Adipocyte (in vitro differentiated cells): Measurements from ENCODE around the gene TTI1.

Experiments used
- DNase-seq: peaks from one replicate; pipeline ENCODE4 v3.0.0-alpha.2; 2015; ENCODE audit warnings: low read depth
- H3K27me3 ChIP-seq: replicated peaks from 2 replicates; pipeline ENCODE4 v1.7.0; 2013; ENCODE audit warnings: mild to moderate bottlenecking, low read length, moderate library complexity; ENCODE audit not compliant: control insufficient read depth, insufficient read depth
- H3K36me3 ChIP-seq: 2 replicates; pipeline ENCODE4 v1.7.0; 2013; ENCODE audit warnings: low read length, mild to moderate bottlenecking, moderate library complexity; ENCODE audit not compliant: control insufficient read depth, insufficient read depth, severe bottlenecking
- H3K4me1 ChIP-seq: 2 replicates; pipeline ENCODE4 v1.7.0; 2013; ENCODE audit warnings: mild to moderate bottlenecking, low read length, moderate library complexity; ENCODE audit not compliant: control insufficient read depth, insufficient read depth
- H3K4me3 ChIP-seq: 2 replicates; pipeline ENCODE4 v1.7.0; 2013; ENCODE audit warnings: mild to moderate bottlenecking, low read length, moderate library complexity
- H3K9ac ChIP-seq: 2 replicates; pipeline ENCODE4 v1.7.0; 2013; ENCODE audit warnings: mild to moderate bottlenecking, low read length, moderate library complexity
- H3K9me3 ChIP-seq: 2 replicates; pipeline ENCODE4 v1.7.0; 2013; ENCODE audit warnings: mild to moderate bottlenecking, low read length, moderate library complexity; ENCODE audit not compliant: control insufficient read depth

The TTI1 gene

GRCh38 chr20:37994512-37994911 lies 38.7 kb downstream of the TTI1 start:
- H3K27me3 ChIP-seq = no peaks in the 10 kb centered on the region
- H3K4me3 ChIP-seq = no peak overlapping the region
- DNase-seq = peak; percentile 32
- peaks cover 20% of the 10 kb centered on the region for H3K4me1 ChIP-seq
- H3K9me3 ChIP-seq = no peaks in the 10 kb centered on the region
- peaks cover 49% of the 10 kb centered on the region for H3K36me3 ChIP-seq
- H3K9ac ChIP-seq = no peak overlapping the region

- H3K9me3 ChIP-seq = no peaks in the 10 kb centered on the region
- peaks cover 21% of the 10 kb centered on the region for H3K4me1 ChIP-seq
- no peak overlapping the region for H3K4me3 ChIP-seq
- H3K9ac ChIP-seq = no peak overlapping the region
- no peaks in the 10 kb centered on the region for H3K27me3 ChIP-seq
- H3K36me3 ChIP-seq = peaks cover 43% of the 10 kb centered on the region
- DNase-seq = peak; percentile 87
Measured at GRCh38 chr20:37992802-37993409, 40.4 kb downstream of the TTI1 start.

- Histone ChIP-seq H3K36me3 (peaks cover 34% of the 10 kb centered on the region), H3K4me3 (no peak overlapping the region), H3K9me3 (no peaks in the 10 kb centered on the region), H3K9ac (no peak overlapping the region), H3K27me3 (no peaks in the 10 kb centered on the region), H3K4me1 (peaks cover 31% of the 10 kb centered on the region)
- no peak for DNase-seq
Measured at GRCh38 chr20:37991908-37992307, 41.3 kb downstream of the TTI1 start.

- DNase-seq = no peak
- Histone ChIP-seq H3K9me3 (no peaks in the 10 kb centered on the region), H3K9ac (no peak overlapping the region), H3K4me1 (peaks cover 37% of the 10 kb centered on the region), H3K36me3 (peaks cover 29% of the 10 kb centered on the region), H3K27me3 (no peaks in the 10 kb centered on the region), H3K4me3 (no peak overlapping the region)
Measured at GRCh38 chr20:37991157-37991866, 41.9 kb downstream of the TTI1 start.

- no peaks in the 10 kb centered on the region for H3K27me3 ChIP-seq
- no peak overlapping the region for H3K9ac ChIP-seq
- H3K36me3 ChIP-seq = peaks cover 22% of the 10 kb centered on the region
- no peaks in the 10 kb centered on the region for H3K9me3 ChIP-seq
- peaks cover 43% of the 10 kb centered on the region for H3K4me1 ChIP-seq
- no peak overlapping the region for H3K4me3 ChIP-seq
- peak; percentile 9 for DNase-seq
Measured at GRCh38 chr20:37990571-37991151, 42.6 kb downstream of the TTI1 start.

- peaks cover 45% of the 10 kb centered on the region for H3K4me1 ChIP-seq
Measured at GRCh38 chr20:37989601-37990295, 43.5 kb downstream of the TTI1 start.

GRCh38 chr20:37988306-37988954 lies 44.8 kb downstream of the TTI1 start:
- Histone ChIP-seq H3K27me3 (no peaks in the 10 kb centered on the region), H3K36me3 (peaks cover 16% of the 10 kb centered on the region), H3K9me3 (no peaks in the 10 kb centered on the region), H3K4me3 (no peak overlapping the region), H3K9ac (no peak overlapping the region), H3K4me1 (peaks cover 44% of the 10 kb centered on the region)
- peak; percentile 14 for DNase-seq

More at GRCh38 chr20:37989601-37990295, 43.5 kb downstream of the TTI1 start:
- Histone ChIP-seq H3K36me3 (peaks cover 15% of the 10 kb centered on the region), H3K4me3 (no peak overlapping the region), H3K9ac (no peak overlapping the region), H3K27me3 (no peaks in the 10 kb centered on the region), H3K9me3 (no peaks in the 10 kb centered on the region)
- no peak for DNase-seq

- peaks cover 39% of the 10 kb centered on the region for H3K4me1 ChIP-seq
- H3K9me3 ChIP-seq = no peaks in the 10 kb centered on the region
- DNase-seq = peak; percentile 10
- no peak overlapping the region for H3K4me3 ChIP-seq
- no peak overlapping the region for H3K9ac ChIP-seq
- peaks cover 22% of the 10 kb centered on the region for H3K36me3 ChIP-seq
- no peaks in the 10 kb centered on the region for H3K27me3 ChIP-seq
Measured at GRCh38 chr20:37987602-37988290, 45.5 kb downstream of the TTI1 start.

- H3K9ac ChIP-seq = peak overlapping the region; percentile 53
- no peak overlapping the region for H3K4me3 ChIP-seq
- no peaks in the 10 kb centered on the region for H3K27me3 ChIP-seq
- H3K36me3 ChIP-seq = peaks cover 22% of the 10 kb centered on the region
- DNase-seq = peak; percentile 82
- H3K4me1 ChIP-seq = peaks cover 34% of the 10 kb centered on the region
- no peaks in the 10 kb centered on the region for H3K9me3 ChIP-seq
Measured at GRCh38 chr20:37986873-37987601, 46.2 kb downstream of the TTI1 start.
